ENCODE results near the gene SLC25A18.
"Not testable (repeated sequence)": the region's sequence is repeated elsewhere in the genome, so short reads cannot be mapped to it uniquely, and the experiment has no call there.

The SLC25A18 gene

GRCh38 chr22:17562906-17563870, at the start of gene SLC25A18:
Gene SLC25A18 (plus strand): TSS chr22:17563498. CDS start chr22:17579945, 16,447 bp downstream.
- no peak for FAIRE-seq
- no peak for DNase-seq (ENCODE audit: low spot score)

GRCh38 chr22:17513612-17514011, 49.7 kb upstream of the SLC25A18 start:
- FAIRE-seq, result no peak
- no peak for DNase-seq (ENCODE audit: low spot score)

GRCh38 chr22:17514084-17514483, 49.2 kb upstream of the SLC25A18 start:
- no peak for DNase-seq (ENCODE audit: low spot score)
- FAIRE-seq, result no peak

DNA sequence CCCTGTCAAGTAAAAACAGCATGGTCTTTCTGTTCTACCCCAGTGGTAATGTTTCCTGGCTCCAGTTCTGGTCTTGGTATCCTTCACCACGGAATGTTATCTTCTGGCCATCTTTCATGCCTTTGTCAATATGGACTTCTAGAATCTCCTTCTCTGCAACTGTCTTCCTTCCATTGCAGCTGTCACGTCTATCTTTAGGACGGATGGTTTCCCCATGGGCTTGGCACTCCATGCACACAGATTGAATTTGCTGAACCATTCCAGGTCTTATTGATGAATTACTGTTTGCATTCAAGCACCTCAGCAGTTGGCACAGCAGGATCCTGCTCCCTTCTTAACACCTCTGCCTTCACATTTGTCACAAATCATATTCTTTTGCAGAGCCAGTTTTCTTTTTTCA, 44.9 kb upstream of the SLC25A18 start:
- FAIRE-seq, result no peak
- no peak for DNase-seq (ENCODE audit: low spot score)

DNA sequence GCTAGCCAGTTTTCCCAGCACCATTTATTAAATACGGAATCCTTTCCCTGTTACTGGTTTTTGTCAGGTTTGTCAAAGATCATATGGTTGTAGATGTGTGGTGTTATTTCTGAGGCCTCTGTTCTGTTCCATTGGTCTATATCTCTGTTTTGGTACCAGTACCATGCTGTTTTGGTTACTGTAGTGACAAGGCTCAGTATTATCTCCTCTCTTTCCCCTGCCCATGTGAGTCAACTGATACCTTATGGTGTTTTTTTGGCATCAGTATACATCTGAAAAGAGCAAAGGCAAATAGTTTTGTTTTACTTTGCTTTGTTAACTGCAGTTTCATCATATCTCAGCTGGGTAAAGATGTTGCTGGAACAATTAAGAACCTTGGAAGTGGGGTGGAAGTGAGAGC, 41.3 kb upstream of the SLC25A18 start:
- FAIRE-seq; DNase-seq (ENCODE audit: low spot score): not testable (repeated sequence)

DNA sequence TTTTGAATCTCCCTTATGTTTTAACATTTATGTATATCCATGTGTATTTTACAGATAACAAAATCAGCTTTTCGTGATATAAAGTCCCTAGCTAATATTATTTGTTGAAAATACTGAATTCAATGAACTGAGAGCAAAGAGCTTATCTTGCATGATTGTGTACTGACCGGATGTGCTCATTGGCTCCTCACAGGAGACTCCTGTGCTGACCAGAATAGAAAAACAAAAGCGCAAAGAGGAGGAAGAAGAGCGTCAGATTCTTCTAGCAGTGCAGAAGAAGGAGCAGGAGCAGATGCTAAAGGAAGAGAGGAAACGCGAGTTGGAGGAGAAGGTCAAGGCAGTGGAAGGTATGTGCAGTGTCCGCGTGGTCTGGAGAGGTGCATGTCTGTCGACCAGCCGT, 39.4 kb upstream of the SLC25A18 start:
- no peak for DNase-seq (ENCODE audit: low spot score)
- FAIRE-seq, result no peak

DNA sequence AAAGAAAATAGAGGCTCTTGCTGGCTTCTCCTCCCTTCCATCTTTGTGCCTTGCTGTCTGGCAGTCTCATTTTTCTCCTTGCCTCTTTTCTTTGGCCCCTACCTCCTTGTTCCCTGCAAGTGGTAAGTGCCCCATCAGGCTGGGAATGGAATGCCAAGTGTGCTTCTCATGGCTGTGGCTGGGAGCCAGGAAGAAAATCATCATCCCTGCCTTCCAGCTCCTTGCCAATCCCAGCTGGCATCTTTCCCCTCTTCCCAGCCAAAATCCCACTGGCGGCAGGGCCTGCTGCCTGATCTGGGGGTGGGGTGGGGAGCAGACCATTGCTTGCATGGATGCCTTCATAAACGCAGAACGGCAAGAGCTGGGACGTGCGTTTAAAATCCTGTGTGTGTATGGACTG, 27.0 kb upstream of the SLC25A18 start:
- FAIRE-seq (no peak), DNase-seq (ENCODE audit: low spot score) (no peak)

- DNase-seq (ENCODE audit: low spot score), result no peak
- FAIRE-seq, result no peak
Measured at GRCh38 chr22:17537155-17537554, 26.1 kb upstream of the SLC25A18 start.

- DNase-seq (ENCODE audit: low spot score), result no peak
- FAIRE-seq, result no peak
Measured at GRCh38 chr22:17540481-17540880, 22.8 kb upstream of the SLC25A18 start.

DNA sequence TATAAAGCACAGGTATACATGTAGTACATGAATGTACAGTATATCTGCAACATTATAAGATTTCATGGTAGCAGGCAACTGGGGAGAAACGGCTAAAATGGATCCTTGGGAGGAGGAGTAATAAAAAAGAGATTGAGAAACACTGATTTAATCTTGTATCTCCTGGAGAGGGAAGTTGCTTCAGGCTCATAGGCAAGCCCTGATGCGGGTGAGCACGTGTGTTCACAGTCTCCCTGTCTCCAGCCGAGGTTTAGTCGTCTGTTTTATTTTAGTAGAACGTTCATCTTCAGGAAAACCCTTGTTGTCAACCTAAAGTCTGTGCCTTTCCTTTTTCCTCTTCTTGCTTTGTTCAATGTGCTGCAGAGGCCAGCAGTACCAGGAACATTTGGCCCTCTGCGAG, 21.8 kb upstream of the SLC25A18 start:
- no peak for FAIRE-seq
- DNase-seq (ENCODE audit: low spot score), result no peak

- FAIRE-seq (no peak), DNase-seq (ENCODE audit: low spot score) (no peak)
Measured at GRCh38 chr22:17542452-17542851, 20.8 kb upstream of the SLC25A18 start.

DNA sequence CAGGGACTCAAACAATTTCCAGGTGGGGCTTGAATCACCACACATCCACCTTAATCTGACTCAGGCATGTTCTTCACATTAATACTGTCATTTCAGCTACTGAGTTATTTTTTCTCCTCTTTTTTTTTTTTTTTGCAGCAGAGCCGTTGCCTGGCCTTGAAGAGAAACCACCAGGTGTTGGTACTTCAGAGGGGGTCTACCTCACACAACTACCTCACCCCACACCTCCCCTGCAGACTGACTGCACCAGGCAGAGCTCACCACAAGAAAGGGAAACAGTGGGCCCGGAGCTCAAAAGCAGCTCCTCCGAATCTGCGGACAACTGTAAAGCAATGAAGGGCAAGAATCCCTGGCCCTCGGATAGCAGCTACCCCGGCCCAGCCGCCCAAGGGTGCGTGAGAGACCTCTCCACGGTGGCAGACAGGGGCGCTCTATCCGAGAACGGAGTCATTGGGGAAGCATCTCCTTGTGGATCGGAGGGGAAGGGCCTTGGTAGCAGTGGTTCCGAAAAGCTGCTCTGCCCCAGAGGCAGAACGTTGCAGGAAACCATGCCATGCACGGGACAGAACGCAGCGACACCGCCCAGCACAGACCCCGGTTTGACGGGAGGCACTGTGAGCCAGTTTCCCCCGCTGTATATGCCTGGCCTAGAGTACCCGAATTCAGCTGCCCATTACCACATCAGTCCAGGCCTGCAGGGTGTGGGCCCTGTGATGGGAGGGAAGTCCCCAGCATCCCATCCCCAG, 15.1 kb upstream of the SLC25A18 start:
- DNase-seq (ENCODE audit: low spot score) (no peak), FAIRE-seq (no peak)

- DNase-seq (ENCODE audit: low spot score), result no peak
- no peak for FAIRE-seq
Measured at GRCh38 chr22:17548756-17549035, 14.6 kb upstream of the SLC25A18 start.

DNA sequence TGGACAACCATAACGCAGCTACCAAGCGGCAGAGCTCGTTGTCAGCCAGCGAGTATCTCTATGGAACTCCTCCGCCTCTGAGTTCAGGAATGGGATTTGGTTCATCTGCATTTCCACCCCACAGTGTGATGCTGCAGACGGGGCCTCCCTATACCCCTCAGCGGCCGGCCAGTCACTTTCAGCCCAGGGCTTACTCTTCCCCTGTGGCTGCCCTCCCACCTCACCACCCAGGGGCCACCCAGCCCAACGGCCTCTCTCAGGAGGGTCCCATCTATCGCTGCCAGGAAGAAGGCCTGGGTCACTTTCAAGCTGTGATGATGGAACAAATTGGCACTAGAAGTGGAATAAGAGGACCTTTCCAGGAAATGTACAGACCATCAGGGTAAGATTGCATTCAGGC, 14.1 kb upstream of the SLC25A18 start:
- FAIRE-seq, result no peak
- no peak for DNase-seq (ENCODE audit: low spot score)

DNA sequence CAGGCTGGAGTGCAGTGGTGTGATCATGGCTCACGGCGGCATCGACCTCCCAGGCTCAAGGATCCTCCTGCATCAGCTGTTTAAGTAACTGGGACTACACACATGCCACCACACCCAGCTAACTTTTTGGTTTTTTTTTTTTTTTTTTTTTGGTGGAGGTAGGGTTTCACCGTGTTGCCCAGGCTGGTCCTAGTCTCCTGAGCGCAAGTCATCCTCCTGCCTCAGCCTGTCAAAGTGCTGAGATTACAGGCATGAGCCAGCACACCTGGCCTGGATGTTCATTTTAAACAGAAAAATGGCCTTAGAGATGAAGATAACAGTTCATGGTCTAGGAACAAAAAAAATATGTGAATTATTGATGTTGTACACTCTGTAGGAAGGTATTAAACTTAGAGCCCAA, 13.6 kb upstream of the SLC25A18 start:
- no peak for FAIRE-seq
- no peak for DNase-seq (ENCODE audit: low spot score)

GRCh38 chr22:17552737-17553136, 10.6 kb upstream of the SLC25A18 start:
- FAIRE-seq (no peak), DNase-seq (ENCODE audit: low spot score) (no peak)

DNA sequence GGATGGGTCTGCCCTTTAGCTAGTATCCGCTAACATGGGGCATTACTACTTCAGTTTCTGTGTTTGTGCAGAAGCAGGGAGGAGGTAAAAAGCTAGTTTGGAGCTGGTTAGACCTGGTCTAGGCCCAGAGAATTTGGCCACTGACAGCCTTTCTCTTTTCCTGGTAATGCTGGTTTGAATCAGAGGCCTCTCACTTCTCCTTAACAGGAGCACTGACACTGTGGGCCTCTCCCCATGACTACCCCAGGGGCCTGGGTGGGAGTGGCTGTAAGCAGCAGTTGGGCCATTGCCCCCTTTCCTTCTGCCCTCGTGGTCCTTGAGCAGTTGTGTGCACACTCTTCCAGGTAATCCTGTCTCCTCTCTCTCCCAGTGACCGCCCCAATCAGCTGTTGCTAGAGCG, 8.5 kb upstream of the SLC25A18 start:
- no peak for DNase-seq (ENCODE audit: low spot score)
- FAIRE-seq, result no peak

DNA sequence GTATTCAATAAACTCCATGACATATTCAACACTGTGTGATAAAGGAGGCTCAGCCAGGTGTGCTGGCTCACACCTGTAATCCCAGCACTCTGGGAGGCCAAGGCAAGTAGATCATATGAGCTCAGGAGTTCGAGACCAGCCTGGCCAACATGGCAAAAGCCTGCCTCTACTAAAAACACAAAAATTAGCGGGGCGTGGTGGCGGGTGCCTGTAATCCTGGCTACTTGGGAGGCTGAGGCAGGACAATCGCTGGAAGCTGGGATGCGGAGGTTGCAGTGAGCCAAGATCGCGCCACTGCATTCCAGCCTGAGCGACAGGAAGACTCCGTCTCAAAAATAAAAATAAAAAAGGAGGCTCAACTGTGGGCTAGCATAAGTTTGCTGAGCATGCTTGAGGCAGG, 4.1 kb upstream of the SLC25A18 start:
- DNase-seq (ENCODE audit: low spot score), result no peak
- FAIRE-seq, result no peak

- no peak for FAIRE-seq
Measured at GRCh38 chr22:17563936-17564391, 666 bp downstream of the SLC25A18 start.

DNA sequence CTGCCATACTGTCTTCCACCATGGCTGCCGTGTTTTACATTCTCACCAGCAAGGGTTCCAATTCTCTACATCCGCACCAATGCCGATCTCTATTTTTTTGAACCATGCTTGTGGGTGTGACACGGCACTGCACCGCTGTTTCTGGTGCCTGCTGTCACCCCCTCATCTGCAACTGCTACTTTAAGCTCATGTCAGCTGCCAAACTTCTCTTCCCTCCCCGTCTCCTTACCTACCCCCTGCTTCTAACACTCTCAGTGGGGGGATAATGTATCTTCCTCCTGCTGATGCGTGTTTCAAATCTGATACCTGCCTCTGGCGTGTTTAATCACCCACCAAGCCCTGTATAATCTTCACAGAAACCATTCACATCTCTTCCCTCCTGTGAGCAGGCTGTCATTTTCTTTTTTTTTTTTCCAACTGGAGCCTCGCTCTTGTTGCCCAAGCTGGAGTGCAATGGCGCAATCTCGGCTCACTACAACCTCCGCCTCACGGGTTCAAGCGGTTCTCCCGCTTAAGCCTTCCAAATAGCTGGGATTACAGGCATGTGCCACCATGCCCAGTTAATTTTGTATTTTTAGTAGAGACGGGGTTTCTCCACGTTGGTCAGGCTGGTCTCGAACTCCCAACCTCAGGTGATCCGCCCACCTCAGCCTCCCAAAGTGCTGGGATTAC, 2.9 kb downstream of the SLC25A18 start:
- DNase-seq (ENCODE audit: low spot score); FAIRE-seq: not testable (repeated sequence)

More at GRCh38 chr22:17563936-17564391, 666 bp downstream of the SLC25A18 start:
- DNase-seq (ENCODE audit: low spot score), result no peak

GRCh38 chr22:17566776-17567175, 3.5 kb downstream of the SLC25A18 start:
- DNase-seq (ENCODE audit: low spot score) (no peak), FAIRE-seq (no peak)

DNA sequence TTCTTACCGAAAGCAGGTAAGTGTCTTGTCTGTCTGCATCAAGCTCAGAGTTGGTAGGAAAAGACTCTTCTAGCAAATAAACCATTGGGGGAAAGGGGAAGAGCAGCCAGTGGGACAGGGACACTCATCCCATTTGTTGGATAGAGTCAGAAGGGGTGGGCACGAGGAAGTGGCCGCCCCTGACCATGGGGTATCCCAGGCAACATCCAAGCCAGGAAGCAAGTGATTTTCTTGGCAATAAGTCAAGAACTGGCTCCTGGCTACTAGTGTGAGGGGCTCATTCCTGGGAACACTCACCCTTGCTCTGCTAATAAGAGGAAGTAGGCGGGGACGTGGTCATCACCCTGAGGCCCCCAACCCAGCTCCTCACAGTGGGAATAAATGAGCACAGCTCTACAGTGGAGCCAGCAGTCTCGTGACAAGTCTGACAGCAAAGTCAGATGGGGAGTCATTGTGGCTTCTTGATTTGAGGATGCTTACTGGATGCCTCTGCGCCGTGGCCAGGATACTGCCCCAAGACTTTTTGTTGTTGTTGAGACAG, 6.7 kb downstream of the SLC25A18 start:
- FAIRE-seq, result no peak

More for the DNA sequence above, 6.7 kb downstream of the SLC25A18 start:
- DNase-seq (ENCODE audit: low spot score), result no peak
